HG02973 (cell line): ENCODE measurements around the gene ACBD4.

ENCODE experiments used
- ATAC-seq: cut with Tn5 transposase; IDR thresholded peaks from one replicate; pipeline ENCODE4 v1.9.1; 2021; ENCODE audit warnings: moderate library complexity; ENCODE audit not compliant: unreplicated experiment

Gene ACBD4

GRCh38 chr17:45135192-45135977 is at the start of gene ACBD4:
Gene ACBD4, plus strand, starts transcription at chr17:45135687. Its CDS starts 458 bp downstream, at chr17:45136145.
- ATAC-seq = peak; percentile 73

GRCh38 chr17:45086391-45086790 is 49.1 kb upstream of the ACBD4 start:
- ATAC-seq = no peak

GRCh38 chr17:45086865-45087503 is 48.5 kb upstream of the ACBD4 start:
- no peak for ATAC-seq

GRCh38 chr17:45087504-45087975 is 47.9 kb upstream of the ACBD4 start:
- no peak for ATAC-seq

- ATAC-seq = no peak
Observed at GRCh38 chr17:45087978-45088377, 47.5 kb upstream of the ACBD4 start.

GRCh38 chr17:45088741-45089140 is 46.7 kb upstream of the ACBD4 start:
- no peak for ATAC-seq

- no peak for ATAC-seq
Observed at GRCh38 chr17:45090711-45091110, 44.8 kb upstream of the ACBD4 start.

GRCh38 chr17:45091778-45092425 is 43.6 kb upstream of the ACBD4 start:
- no peak for ATAC-seq

- ATAC-seq = no peak
Observed at GRCh38 chr17:45092911-45093430, 42.5 kb upstream of the ACBD4 start.

GRCh38 chr17:45093444-45094110 is 41.9 kb upstream of the ACBD4 start:
- ATAC-seq = no peak

- no peak for ATAC-seq
Observed at GRCh38 chr17:45096141-45096540, 39.3 kb upstream of the ACBD4 start.

GRCh38 chr17:45096926-45097325 is 38.6 kb upstream of the ACBD4 start:
- no peak for ATAC-seq

- no peak for ATAC-seq
Observed at GRCh38 chr17:45098081-45098868, 37.2 kb upstream of the ACBD4 start.

- ATAC-seq = no peak
Observed at GRCh38 chr17:45098869-45099616, 36.4 kb upstream of the ACBD4 start.

GRCh38 chr17:45101546-45101882 is 34.0 kb upstream of the ACBD4 start:
- ATAC-seq = no peak

GRCh38 chr17:45101883-45102811 is 33.3 kb upstream of the ACBD4 start:
- no peak for ATAC-seq

- no peak for ATAC-seq
Observed at GRCh38 chr17:45102856-45103255, 32.6 kb upstream of the ACBD4 start.

- ATAC-seq = no peak
Observed at GRCh38 chr17:45103269-45103795, 32.2 kb upstream of the ACBD4 start.
